ENCODE results near the gene EZH2.

EZH2 gene

GRCh38 chr7:148884049-148884298 is at the start of gene EZH2:
Gene EZH2 (minus strand): TSS chr7:148884291. CDS start chr7:148847298, 36,993 bp downstream.
- Histone ChIP-seq H3K9ac (no peak within 1 kb of the TSS), H3K4me1 (peaks cover 4% of the 10 kb centered on the region), H3K27ac (peak within 1 kb of the TSS; percentile 80), H3K27me3 (ENCODE audit: control insufficient read depth, insufficient read depth, low read length) (no peaks in the 10 kb centered on the region), H2AFZ (peak within 1 kb of the TSS; percentile 99), H3K36me3 (ENCODE audit: control insufficient read depth, insufficient read depth, low read length) (no peaks in the 10 kb centered on the region), H3K79me2 (no peaks in the 10 kb centered on the region), H3K4me2 (ENCODE audit: low read length) (peak within 1 kb of the TSS; percentile 68), H3K9me3 (ENCODE audit: control insufficient read depth, low read length) (no peaks in the 10 kb centered on the region), H3K4me3 (ENCODE audit: low read depth, low read length) (peak within 1 kb of the TSS; percentile 77)
- TF ChIP-seq CTCF (IDR thresholded peaks at IDR 0.05) = no peak

- H3K9ac ChIP-seq = no peak overlapping the region
- H2AFZ ChIP-seq = no peak overlapping the region
- H3K4me3 ChIP-seq (ENCODE audit: low read depth, low read length) = no peak overlapping the region
- no peak for TF ChIP-seq CTCF (IDR thresholded peaks at IDR 0.05)
- H3K27ac ChIP-seq = no peak overlapping the region
- no peaks in the 10 kb centered on the region for H3K79me2 ChIP-seq
- H3K4me2 ChIP-seq (ENCODE audit: low read length) = no peak overlapping the region
- no peaks in the 10 kb centered on the region for H3K36me3 ChIP-seq (ENCODE audit: control insufficient read depth, insufficient read depth, low read length)
- H3K4me1 ChIP-seq = no peaks in the 10 kb centered on the region
- no peaks in the 10 kb centered on the region for H3K9me3 ChIP-seq (ENCODE audit: control insufficient read depth, low read length)
- H3K27me3 ChIP-seq (ENCODE audit: control insufficient read depth, insufficient read depth, low read length) = no peaks in the 10 kb centered on the region
Measured at GRCh38 chr7:148931470-148931869, 47.4 kb upstream of the EZH2 start.

- no peaks in the 10 kb centered on the region for H3K4me1 ChIP-seq
- no peak overlapping the region for H3K4me3 ChIP-seq (ENCODE audit: low read depth, low read length)
- TF ChIP-seq CTCF (IDR thresholded peaks at IDR 0.05) = no peak
- no peaks in the 10 kb centered on the region for H3K79me2 ChIP-seq
- no peak overlapping the region for H3K27ac ChIP-seq
- no peak overlapping the region for H3K9ac ChIP-seq
- H3K36me3 ChIP-seq (ENCODE audit: control insufficient read depth, insufficient read depth, low read length) = no peaks in the 10 kb centered on the region
- no peak overlapping the region for H2AFZ ChIP-seq
- no peak overlapping the region for H3K4me2 ChIP-seq (ENCODE audit: low read length)
- no peaks in the 10 kb centered on the region for H3K9me3 ChIP-seq (ENCODE audit: control insufficient read depth, low read length)
- H3K27me3 ChIP-seq (ENCODE audit: control insufficient read depth, insufficient read depth, low read length) = no peaks in the 10 kb centered on the region
Measured at GRCh38 chr7:148930335-148930734, 46.2 kb upstream of the EZH2 start.

GRCh38 chr7:148929176-148929575 is 45.1 kb upstream of the EZH2 start:
- no peaks in the 10 kb centered on the region for H3K36me3 ChIP-seq (ENCODE audit: control insufficient read depth, insufficient read depth, low read length)
- no peak overlapping the region for H3K9ac ChIP-seq
- H3K79me2 ChIP-seq = no peaks in the 10 kb centered on the region
- no peak overlapping the region for H3K27ac ChIP-seq
- H2AFZ ChIP-seq = no peak overlapping the region
- no peaks in the 10 kb centered on the region for H3K9me3 ChIP-seq (ENCODE audit: control insufficient read depth, low read length)
- TF ChIP-seq CTCF (IDR thresholded peaks at IDR 0.05) = no peak
- no peak overlapping the region for H3K4me2 ChIP-seq (ENCODE audit: low read length)
- H3K4me1 ChIP-seq = no peaks in the 10 kb centered on the region
- H3K4me3 ChIP-seq (ENCODE audit: low read depth, low read length) = no peak overlapping the region
- H3K27me3 ChIP-seq (ENCODE audit: control insufficient read depth, insufficient read depth, low read length) = no peaks in the 10 kb centered on the region

- Histone ChIP-seq H3K9ac (no peak overlapping the region), H2AFZ (no peak overlapping the region), H3K4me1 (no peaks in the 10 kb centered on the region), H3K4me2 (ENCODE audit: low read length) (no peak overlapping the region), H3K9me3 (ENCODE audit: control insufficient read depth, low read length) (no peaks in the 10 kb centered on the region), H3K27ac (no peak overlapping the region), H3K36me3 (ENCODE audit: control insufficient read depth, insufficient read depth, low read length) (no peaks in the 10 kb centered on the region), H3K27me3 (ENCODE audit: control insufficient read depth, insufficient read depth, low read length) (no peaks in the 10 kb centered on the region), H3K4me3 (ENCODE audit: low read depth, low read length) (no peak overlapping the region), H3K79me2 (no peaks in the 10 kb centered on the region)
- no peak for TF ChIP-seq CTCF (IDR thresholded peaks at IDR 0.05)
Measured at GRCh38 chr7:148927123-148928045, 43.3 kb upstream of the EZH2 start.

Measured in parathyroid adenoma (tissue), 2 donors.